Putamen (tissue), 1 donor: ENCODE data around the gene METTL6.
"Not testable (repeated sequence)": the region's sequence is repeated elsewhere in the genome, so short reads cannot be mapped to it uniquely, and the experiment has no call there.

Source experiments
- DNase-seq: peaks from one replicate; pipeline ENCODE4 v3.0.0-alpha.2; 2016; ENCODE audit warnings: low spot score

METTL6 gene

GRCh38 chr3:15404767-15405166, 22.6 kb downstream of the METTL6 start:
- no peak for DNase-seq

- no peak for DNase-seq
Measured at GRCh38 chr3:15403965-15404364, 23.4 kb downstream of the METTL6 start.

GRCh38 chr3:15403495-15403894, 23.8 kb downstream of the METTL6 start:
- no peak for DNase-seq

- no peak for DNase-seq
Measured at GRCh38 chr3:15401936-15402335, 25.4 kb downstream of the METTL6 start.

GRCh38 chr3:15399970-15400369, 27.4 kb downstream of the METTL6 start:
- no peak for DNase-seq

- DNase-seq, result not testable (repeated sequence)
Measured at GRCh38 chr3:15398731-15399133, 28.6 kb downstream of the METTL6 start.

GRCh38 chr3:15393252-15393651, 34.1 kb downstream of the METTL6 start:
- DNase-seq, result not testable (repeated sequence)

- no peak for DNase-seq
Measured at GRCh38 chr3:15391007-15391406, 36.3 kb downstream of the METTL6 start.

GRCh38 chr3:15390460-15390859, 36.9 kb downstream of the METTL6 start:
- no peak for DNase-seq

- DNase-seq, result not testable (repeated sequence)
Measured at GRCh38 chr3:15388335-15388734, 39.0 kb downstream of the METTL6 start.

- DNase-seq, result no peak
Measured at GRCh38 chr3:15387735-15388134, 39.6 kb downstream of the METTL6 start.

- no peak for DNase-seq
Measured at GRCh38 chr3:15387171-15387581, 40.2 kb downstream of the METTL6 start.

GRCh38 chr3:15386654-15386955, 40.7 kb downstream of the METTL6 start:
- not testable (repeated sequence) for DNase-seq

- no peak for DNase-seq
Measured at GRCh38 chr3:15385901-15386653, 41.3 kb downstream of the METTL6 start.

- not testable (repeated sequence) for DNase-seq
Measured at GRCh38 chr3:15385238-15385695, 42.1 kb downstream of the METTL6 start.

- no peak for DNase-seq
Measured at GRCh38 chr3:15384510-15385237, 42.7 kb downstream of the METTL6 start.

- DNase-seq, result no peak
Measured at GRCh38 chr3:15382405-15382923, 44.9 kb downstream of the METTL6 start.

GRCh38 chr3:15380980-15381890, 46.1 kb downstream of the METTL6 start:
- no peak for DNase-seq

- DNase-seq, result peak; percentile 94
Measured at GRCh38 chr3:15377961-15378791, 49.2 kb downstream of the METTL6 start.

GRCh38 chr3:15375461-15376000, 51.8 kb downstream of the METTL6 start:
- no peak for DNase-seq

GRCh38 chr3:15372918-15373317, 54.4 kb downstream of the METTL6 start:
- no peak for DNase-seq
